GM21528 (cell line): ENCODE data around the gene DNAJC9.

Experiments used
- ATAC-seq: cut with Tn5 transposase; IDR thresholded peaks from one replicate; pipeline ENCODE4 v1.9.1; 2021; ENCODE audit warnings: mild to moderate bottlenecking, moderate library complexity; ENCODE audit not compliant: unreplicated experiment, low FRiP score

The DNAJC9 gene

DNA sequence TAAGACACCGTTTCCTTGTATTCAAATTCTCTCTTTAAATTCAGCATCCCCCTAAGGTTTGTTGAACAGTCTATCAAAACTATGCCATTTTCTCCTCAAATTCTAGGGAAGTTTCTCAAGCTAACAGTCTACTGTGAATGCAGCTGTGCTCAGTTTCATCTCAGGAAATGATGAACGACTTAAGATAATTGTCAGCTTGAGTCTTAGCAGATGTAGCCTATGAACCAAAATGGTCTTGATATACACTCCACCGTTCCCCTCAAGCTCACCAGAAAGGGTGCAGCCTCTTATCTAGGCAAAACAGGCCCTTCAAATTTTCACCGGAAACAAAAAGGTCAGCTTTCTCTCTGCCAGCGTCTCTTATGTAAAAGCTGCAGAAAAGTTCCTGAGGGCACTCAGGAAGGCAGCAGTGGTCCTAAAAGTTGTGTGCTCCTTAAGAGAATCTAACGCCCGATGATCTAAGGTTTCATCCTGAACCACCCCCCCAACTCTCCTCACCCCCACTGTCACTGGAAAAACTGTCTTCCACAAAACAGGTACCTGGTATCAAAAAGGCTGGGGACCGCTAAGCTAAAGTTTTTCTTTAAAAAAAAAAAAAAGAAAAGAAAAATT, 2.1 kb downstream of the DNAJC9 start:
- no peak for ATAC-seq

DNA sequence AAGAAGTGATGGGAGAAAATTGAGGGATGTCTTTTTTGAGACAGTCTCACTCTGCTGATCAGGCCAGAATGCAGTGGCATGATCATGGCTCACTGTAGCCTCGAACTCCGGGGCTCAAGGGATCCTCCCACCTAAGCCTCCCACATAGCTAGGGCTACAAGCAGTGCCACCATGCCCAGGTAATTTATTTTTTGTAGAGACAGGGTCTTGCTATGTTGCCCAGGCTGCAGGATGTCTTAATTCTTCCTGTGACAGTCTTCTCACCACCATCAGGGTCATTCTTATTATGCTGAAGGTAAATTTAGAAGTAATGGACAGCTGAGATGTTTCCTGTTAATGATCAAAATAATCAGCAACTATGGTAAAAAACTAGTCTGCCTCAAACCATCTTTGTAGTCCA, 7.1 kb downstream of the DNAJC9 start:
- ATAC-seq, result no peak

GRCh38 chr10:73238990-73239566, 8.0 kb downstream of the DNAJC9 start:
- no peak for ATAC-seq

- no peak for ATAC-seq
Observed at GRCh38 chr10:73234695-73235094, 12.4 kb downstream of the DNAJC9 start.

- ATAC-seq, result no peak
Observed at GRCh38 chr10:73233883-73234282, 13.2 kb downstream of the DNAJC9 start.

DNA sequence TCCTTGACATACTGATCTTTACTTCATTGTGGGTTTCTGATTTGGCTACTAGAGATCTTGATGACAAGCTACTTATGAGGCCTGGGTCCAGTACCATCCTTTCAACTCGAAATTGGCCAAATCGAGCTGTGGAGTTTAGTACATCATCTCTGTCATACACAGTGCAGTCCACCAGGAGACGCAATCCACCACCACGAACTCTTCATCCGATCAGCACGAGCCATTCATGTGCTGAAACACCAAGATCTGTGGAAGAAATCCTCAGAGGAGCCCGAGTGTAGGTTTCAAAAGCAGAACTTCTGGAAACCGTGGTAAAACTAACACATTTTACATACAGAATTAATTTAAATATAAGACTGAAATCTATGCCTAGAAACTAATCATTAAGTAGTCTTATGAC, 14.2 kb downstream of the DNAJC9 start:
- ATAC-seq, result no peak

DNA sequence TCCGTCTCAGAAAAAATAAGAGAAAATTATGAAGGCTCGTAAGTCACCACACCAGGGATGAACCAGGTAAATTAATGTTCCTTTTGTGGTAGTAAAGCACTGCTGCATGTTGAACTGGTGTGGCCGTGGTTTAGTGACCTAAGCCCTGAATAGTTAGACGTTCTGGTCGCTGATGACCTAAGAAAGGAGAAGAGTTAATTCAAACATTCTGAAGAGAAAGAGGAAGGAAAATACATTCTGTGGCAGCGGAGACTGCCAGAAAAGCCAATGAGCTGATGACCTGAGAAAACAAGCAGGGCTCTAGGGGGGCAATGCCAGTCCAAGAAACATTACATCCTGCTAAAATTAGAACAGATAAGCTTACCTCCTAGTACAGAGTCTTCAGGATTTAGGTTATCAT, 17.5 kb downstream of the DNAJC9 start:
- no peak for ATAC-seq

- no peak for ATAC-seq
Observed at GRCh38 chr10:73228247-73228646, 18.8 kb downstream of the DNAJC9 start.

GRCh38 chr10:73226663-73227062, 20.4 kb downstream of the DNAJC9 start:
- ATAC-seq, result no peak

- ATAC-seq, result no peak
Observed at GRCh38 chr10:73225518-73225917, 21.5 kb downstream of the DNAJC9 start.

DNA sequence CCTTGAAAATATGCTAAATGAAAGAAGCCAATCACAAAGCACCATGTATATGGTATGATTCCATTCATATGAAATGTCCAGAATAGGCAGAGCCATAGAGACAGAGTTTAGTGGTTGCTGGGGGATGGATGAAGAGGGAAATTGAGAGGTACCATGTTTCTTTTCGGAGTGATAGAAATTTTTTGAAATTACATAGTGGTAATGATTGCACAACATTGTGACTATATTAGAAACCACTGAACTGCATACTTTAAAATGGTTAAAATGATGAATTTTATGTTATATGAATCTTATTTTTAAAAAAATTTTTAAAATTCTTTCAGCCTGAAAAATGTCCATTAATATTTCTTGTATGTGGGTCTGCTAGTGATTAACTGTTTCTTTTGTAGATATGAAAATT, 26.1 kb downstream of the DNAJC9 start:
- no peak for ATAC-seq

GRCh38 chr10:73219384-73219783, 27.7 kb downstream of the DNAJC9 start:
- ATAC-seq, result no peak

DNA sequence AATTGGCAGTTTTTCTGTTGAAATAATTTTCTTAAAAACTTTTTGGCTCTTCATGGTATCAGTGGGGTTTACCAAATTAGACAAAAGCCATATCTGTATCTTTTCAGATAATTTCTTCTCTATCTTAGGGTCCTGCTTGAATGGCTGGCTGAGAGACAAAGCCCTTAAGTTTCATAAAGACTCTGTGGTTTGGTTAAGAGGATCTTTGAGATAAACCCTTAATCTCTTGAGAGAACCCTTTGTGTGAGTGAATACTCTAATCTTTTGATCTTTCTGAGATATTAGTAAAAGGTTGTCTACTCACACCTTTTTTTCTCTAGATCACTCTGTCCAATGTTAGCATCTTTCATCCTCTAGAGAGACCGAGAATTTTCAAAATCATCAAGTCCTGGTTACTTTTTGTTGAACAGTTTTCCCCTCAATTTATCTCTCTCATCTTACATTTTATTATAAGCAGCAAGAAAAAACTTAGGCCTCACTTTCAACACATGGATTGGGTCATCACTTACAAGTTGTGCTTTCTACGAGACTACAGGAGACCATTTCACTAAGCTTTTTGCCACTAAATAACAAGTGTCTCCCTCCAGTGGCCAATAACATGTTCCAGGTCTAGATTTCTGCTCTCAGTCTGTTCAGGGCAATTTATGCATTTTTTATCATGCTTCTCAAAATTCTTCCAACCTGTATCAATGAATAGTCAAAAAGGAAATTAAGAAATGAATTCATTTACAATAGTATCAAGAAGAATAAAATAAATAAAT, 28.4 kb downstream of the DNAJC9 start:
- no peak for ATAC-seq

- ATAC-seq, result no peak
Observed at GRCh38 chr10:73217628-73218027, 29.4 kb downstream of the DNAJC9 start.

- ATAC-seq, result no peak
Observed at GRCh38 chr10:73215749-73216148, 31.3 kb downstream of the DNAJC9 start.

DNA sequence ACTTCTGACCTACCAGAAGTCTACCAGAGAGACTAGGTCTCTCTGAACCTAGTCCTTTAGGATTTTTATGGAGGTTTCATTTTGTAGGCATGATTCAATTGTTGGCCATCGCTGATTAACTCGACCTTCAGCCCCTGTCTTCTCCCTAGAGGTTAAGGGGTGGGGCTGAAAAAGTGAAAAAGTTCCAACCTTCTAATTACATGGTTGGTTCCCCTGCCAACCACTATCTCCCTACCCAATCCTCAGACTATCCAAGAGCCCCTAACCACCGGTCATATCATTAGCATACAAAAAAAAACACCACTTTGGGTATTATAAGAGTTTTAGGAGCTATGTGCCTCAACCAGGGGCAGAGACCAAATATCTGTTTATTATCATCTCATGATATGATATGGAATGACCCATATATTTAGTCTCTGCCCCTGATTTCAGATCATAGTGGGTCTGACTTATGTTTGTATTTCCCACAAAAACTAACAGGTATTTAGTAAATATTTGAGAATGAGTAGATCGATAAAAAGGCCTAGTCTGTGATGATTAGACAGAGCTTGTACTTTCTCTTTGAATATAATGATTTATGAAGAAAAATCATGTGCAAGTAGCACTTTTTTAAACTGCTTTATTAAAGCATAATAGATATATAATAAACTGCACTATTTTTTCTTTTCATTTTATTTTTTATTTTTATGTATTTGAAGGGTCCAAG, 35.8 kb downstream of the DNAJC9 start:
- ATAC-seq, result no peak

GRCh38 chr10:73210395-73211105, 36.5 kb downstream of the DNAJC9 start:
- ATAC-seq, result no peak

- ATAC-seq, result no peak
Observed at GRCh38 chr10:73209705-73210104, 37.4 kb downstream of the DNAJC9 start.

DNA sequence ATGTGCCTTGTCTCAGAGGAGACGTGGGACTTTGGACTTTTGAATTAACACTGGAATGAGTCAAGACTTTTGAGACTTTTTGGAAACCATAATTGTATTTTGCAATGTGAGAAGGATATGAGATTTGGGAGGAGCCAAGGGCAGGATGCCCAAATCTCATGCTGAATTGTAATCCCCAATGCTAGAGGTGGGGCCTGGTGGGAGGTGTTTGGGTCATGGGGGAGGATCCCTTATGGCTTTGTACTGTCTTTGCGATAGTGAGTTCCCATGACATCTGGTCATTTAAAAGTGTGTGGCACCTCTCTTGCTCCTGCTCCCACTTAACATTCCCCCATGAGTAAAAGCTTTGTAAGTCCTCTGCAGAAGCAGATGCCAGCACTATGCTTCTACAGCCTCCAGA, 39.2 kb downstream of the DNAJC9 start:
- ATAC-seq, result no peak

DNA sequence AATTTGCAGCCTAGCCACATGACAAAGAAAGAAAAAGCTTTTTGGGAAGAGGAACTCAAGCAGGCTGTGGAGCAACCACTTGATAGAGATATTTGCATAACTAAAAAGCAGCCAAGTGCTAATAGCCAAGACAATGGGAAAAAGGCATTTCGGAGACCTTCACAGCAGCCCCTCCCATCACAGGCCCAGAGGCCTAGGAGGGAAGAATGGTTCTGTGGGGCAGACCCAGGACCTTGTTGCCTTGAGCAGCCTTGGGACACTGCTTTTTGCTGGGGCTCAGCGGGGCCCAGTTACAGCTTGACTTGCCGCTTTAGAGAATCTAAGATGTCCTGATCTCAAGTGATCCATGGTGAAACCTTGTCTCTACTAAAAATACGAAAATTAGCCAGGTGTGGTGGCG, 40.7 kb downstream of the DNAJC9 start:
- ATAC-seq, result no peak

DNA sequence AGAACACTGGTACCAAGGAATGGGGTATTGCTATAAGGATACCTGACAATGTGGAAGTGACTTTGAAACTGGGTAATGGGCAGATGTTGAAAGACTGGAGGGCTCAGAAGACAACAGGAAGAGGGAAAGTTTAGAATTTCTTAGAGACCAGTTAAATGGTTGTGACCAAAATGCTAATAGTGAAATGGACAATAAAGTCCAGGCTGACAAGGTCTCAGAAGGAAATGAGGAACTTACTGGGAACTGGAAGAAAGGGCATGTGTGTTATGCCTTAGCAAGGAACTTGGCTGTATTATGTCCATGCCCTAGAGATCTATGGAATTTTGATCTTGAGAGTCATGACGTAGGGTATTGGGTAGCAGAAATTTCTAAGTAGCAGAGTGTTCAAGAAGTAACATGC, 41.2 kb downstream of the DNAJC9 start:
- no peak for ATAC-seq
